GM21723 (cell line): ENCODE measurements around the gene CCDC178.
A peak's percentile ranks its signal among the peaks of the same experiment; 100 is the strongest.
"Not testable (repeated sequence)": the region's sequence is repeated elsewhere in the genome, so short reads cannot be mapped to it uniquely, and the experiment has no call there.

Experiments used
- ATAC-seq: cut with Tn5 transposase; IDR thresholded peaks from one replicate; pipeline ENCODE4 v1.9.1; 2021; ENCODE audit warnings: mild to moderate bottlenecking, moderate library complexity; ENCODE audit not compliant: unreplicated experiment

Gene CCDC178

DNA sequence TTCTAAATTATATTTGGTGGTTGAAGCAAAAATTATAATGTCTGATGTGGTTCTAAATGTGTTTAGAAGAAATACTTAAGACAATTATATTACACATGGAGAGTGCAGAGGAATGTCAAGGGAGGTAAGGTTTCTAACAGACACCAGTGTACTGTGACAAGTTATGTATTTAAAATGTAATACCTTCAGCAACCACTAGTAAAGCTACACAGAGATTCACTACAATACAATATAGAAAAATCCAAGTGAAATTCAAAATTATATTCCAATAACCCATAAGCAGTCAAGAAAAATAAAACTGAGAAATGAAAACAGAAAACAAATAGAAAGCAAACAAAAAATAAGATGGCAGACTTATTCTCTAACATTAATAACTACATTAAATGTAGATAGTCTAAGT is 418.2 kb downstream of the CCDC178 start:
- no peak for ATAC-seq

DNA sequence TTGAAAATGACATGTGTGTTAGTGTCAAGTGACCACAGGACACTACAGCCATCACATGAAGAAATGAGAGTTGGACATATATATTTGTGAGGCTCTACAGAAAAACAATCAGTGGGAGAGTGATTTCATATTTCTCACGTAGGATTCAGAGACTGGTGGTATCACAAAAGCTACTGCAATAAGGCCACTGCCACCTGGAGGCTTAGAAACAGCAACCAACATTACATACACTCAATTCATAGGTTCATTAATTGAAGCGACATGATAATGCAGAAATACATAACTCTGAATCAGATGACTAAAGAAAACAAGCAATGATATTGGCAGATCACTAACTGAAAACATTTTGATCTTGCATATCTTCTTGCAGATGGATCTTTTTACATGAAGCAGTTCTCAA is 419.6 kb downstream of the CCDC178 start:
- ATAC-seq, result no peak

DNA sequence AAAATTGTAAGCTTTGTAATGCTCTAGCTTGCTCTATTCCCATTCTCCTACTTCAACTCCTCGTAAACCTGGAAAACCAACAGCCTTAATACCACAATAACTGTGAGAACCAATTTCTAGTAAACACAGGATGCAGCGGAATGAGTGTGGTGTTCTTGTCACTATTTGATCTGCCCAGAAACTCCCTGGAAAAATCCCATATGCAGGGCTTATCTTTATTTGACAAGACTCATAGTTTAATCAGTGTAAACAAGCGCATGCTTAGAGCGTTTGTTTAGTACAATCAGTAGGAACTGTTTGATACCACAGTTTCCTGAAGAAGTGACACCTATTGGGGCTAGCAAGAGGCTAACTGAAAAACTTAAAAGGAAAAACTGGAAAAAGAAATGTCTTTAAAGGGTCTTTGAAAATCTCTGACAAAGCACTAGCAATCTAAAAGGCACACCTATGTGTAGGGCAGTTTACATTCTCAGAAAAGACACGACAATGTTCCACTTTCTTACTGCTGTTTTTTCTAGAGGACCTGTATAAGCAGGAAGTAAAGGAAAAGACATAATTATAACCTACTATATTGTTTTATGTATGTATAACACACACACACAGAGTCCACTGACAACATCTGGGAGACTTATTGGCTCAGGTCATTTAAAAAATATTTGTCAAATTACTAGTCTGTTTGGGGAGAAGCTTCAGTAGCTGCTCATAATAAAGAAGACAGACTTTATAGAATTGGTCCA is 426.3 kb downstream of the CCDC178 start:
- ATAC-seq, result no peak

DNA sequence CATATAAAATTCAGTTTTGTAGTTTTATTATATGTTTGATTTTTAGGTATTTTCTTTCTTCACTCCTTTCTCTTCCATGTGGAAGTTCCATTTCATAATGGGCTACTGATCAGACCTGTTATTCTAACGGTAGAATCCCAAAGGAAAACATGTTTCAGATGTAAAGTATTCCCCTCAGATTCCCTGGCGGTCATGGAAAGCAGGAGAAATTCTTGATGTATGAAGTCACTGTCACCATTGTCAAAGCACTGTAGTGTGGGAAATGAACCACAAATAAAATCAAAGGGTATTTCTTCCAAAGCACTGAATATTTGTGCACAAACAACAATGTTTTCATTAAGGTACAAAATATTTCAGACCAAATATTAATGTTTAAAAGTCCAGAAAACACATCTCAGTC is 430.4 kb downstream of the CCDC178 start:
- ATAC-seq, result no peak

DNA sequence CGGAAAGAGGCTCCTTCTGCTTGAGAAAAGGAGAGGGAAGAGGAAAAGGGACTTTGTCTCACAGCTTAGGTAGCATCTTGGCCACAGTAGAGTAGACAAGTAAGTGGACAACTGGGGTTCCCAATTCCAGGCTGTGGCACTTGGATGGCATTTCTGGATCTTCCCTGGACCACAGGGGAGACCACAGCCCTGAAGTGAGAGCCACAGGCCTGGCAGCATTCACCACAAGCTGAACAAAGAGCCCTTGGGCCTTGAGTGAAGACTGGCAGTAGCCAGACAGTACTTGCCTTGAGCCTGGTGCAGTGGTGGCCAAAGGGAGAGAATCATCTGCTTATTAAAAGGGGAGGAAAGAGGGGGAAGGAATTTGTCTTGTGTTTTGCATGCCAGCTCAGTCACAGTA is 441.6 kb downstream of the CCDC178 start:
- no peak for ATAC-seq

DNA sequence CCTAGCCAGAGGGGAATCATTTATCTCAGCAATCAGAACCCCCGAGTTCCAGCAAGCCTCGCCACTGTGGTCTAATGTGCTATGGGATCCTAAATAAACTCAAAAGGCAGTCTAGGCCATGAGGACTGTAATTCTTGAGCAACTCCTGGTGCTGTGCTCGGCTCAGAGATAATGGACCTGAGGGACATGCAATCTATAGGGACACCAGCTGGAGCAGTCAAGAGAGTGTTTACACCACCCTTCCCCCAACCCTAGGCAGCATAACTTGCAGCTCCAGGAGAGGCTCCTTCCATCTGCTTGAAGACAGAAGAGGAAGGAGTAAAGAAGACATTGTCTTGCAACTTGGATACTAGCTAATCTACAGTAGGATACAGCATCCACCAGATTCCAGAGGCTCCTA is 442.2 kb downstream of the CCDC178 start:
- no peak for ATAC-seq

DNA sequence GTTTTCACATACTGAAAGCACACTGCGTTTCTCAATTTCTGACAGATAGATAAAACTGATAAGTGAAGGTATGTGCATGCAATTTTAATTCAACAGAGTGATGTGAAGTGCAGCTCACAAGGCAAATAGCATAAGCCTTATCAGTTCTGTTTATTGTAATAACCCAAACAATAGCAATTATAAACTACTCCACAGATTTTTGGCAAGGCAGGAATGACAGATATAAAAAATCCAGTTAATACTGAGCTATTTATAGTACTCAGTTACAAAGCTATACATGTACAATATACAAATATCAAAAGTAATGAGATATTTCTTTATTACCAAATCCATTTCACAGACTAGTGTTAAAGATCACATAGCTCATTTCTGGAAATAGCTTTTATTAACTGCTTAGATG is 456.8 kb downstream of the CCDC178 start:
- no peak for ATAC-seq

DNA sequence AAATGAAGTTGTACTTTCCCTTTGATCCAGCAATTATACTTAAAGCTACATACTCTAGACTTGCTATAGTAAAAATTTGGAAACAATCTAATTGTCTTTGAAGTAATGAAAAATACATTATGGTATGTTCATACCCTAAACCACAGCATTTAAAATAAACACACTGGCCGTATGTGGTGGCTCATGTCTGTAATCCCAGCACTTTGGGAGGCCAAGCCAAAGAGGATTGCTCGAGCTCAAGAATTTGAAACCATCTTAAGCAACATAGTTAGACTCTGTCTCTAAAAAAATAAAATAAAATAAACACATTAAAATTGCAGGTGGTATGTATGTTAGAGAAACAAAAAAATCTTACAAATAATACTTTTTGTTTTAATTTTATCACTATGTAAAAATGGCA is 459.6 kb downstream of the CCDC178 start:
- ATAC-seq, result no peak

DNA sequence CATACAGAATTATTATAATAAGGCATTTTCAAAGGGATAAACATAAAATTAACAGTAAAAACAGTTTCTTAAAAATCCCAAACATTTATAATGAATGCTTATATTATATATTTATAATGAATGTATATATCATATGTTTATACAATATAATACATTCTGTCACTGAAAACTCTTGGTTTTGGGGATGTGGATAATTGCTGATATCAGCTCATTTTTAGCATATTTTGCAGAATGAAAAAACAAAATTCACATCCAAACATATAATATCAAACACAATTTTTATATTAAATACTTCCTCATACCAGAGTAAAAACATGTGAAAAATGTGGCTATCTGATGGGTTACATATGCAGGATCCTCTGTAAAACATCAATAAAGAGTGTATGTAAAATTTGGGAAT is 465.0 kb downstream of the CCDC178 start:
- ATAC-seq, result no peak

DNA sequence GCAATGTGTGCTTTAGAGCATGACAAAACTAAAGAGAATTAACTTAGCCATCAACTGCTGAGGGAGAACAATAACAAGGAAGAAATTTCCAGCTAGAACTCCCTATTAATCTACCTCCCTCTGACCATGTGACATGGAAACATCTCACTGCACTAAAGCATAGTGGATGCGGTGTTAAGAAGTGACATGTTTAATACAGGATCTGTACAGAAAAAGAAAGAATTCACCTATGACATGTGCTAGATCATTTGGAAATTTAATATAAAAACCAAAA is 465.4 kb downstream of the CCDC178 start:
- ATAC-seq, result no peak

DNA sequence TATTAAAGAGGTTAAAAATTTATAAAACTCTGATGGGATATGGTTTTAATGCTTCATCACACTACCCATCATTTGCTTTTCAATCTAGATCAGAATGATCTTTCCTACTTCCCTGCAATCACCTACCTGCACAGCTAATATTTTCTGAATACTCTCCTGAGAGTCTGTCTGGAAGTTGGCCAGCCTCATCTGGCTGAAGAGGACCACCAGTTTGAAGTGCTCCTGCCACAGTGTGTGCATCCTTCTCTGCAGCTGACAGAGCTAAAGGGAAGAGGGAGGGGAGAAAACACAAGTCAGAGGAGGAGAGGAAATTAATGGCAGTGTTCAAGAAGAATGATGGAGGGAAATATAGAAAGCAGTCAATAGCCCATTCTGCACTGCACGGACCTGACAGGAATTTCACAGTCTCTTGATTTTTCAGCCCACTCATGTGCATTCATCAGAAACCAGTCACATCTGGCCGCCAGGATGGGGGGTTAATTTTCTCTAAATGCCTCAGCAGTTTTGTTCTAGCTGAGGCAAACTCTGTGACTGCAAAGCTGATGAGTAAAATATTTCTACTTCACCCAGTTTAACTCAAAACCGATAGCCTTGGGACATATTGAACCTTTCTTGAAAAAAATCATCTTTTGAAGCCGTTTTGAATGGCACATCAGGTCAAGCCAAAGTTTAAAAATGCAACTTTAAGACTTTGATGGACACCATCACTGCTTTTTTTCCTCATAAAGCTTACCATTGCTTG is 465.9 kb downstream of the CCDC178 start:
- peak; percentile 75 for ATAC-seq

DNA sequence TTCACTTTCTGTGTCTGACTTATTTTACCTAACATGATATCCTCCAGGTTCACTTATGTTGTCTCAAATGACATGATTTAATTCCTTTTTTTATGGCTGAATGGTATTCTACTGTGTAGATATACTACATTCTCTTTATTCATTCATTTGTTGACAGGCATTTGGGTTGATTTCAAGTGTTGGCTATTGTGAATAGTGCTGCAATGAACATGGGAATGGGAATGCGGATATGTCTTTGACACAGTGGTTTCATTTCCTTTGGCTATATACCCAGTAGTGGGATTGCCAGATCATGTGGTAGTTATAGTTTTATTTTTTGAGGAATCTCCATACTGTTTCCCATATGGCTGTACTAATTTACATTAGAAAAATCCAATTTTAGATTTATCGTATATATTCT is 472.3 kb downstream of the CCDC178 start:
- ATAC-seq, result no peak

DNA sequence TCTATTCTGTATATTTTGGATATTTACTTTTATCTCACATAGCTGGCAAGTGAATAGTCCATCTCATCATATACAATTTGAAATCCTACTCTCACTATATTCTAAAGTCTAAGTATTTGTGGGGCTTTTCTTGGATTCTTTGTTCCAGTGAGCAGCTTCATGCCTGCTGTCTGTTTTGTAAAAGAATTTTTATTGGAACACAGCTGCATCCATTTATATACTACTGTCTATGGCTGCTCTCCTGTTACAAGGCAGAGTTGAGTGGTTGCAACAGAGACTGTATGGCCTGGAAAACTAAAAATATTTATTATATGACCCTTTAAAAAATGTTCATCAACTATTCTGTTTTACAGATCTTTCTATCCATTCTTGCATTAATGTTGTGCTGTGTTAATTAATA is 474.4 kb downstream of the CCDC178 start:
- ATAC-seq, result no peak

DNA sequence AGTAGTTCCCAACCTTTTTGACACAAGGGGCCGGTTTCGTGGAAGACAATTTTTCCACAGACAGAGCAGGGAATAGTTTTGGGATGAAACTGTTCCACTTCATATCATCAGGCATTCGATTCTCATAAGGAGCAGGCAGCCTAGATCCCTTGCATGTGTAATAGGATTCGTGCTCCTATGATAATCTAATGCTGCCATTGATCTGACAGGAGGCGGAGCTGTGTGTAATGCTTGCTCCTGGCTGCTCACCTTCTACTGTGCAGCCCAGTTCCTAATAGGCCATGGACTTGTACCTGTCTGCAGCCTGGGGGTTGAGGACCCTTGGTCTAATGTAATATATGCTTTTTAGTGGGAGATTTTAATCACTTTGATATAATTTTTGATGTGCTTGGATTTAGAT is 479.0 kb downstream of the CCDC178 start:
- no peak for ATAC-seq

DNA sequence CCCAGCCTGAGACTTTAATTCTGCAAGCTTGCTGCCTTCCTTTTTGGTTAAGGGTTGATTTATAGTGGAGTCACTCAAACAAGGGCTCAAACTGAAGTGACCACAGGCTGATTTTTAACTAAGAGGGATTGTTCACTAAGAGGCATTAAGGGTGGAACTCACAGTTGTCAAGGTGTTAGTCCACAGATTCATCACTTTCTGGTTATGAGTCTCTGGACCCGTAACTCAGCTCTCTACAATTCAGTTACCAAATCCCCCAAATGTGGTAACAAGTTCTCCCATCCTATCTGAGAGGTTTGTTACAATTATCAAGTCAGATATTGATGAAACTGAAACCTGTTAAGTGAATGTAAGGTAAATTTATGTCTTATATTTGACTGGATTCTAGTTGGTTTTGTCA is 481.8 kb downstream of the CCDC178 start:
- ATAC-seq, result no peak

DNA sequence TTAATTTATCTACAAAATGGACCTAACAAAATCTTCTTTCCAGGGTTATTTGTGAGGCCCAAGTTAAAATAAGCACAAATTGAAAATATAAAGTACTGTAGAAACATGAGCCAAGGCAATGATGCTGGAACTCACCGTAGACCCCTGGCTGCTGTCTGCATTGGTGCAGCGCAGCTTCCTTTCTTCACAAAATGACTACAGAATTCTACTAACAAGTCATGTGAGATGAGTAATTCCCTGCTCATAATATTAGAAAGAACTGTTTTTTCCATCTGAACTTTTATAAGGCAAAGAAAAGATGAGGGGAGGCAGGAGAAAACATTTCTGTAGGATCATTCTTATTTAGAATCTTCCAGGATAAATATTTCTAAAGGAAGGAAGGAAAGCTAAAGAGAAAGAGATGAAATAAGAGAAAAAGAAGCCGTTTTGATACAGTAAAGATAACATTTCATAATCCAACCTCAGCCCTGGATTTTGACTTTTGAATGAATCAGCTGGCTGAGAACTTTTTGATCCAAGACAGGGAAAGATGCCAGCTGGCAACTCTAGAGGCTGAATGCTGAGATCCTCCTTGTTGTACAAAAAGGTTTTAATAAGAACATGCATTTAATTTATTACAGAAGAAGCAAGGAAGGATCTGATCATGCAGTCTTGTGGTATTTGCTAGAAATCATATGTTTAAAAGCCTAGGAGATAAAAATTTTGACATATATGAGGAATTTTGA is 483.8 kb downstream of the CCDC178 start:
- no peak for ATAC-seq

DNA sequence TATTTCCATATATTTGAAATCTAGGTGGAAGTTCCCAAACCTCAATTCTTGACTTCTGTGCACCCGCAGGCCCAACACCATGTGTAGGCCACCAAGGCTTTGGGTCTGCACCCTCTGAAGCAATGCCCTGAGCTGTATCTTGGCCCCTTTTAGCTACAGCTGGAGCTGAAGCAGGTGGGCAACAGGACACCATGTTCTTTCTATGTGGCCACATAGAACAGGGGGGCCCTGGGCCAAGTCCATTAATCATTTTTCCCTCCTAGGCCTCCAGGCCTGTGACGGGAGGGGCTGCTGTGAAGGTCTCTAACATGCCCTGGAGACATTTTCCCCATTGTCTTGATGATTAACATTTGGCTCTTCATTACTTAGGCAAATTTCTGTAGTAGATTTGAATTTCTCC is 488.2 kb downstream of the CCDC178 start:
- ATAC-seq, result not testable (repeated sequence)

DNA sequence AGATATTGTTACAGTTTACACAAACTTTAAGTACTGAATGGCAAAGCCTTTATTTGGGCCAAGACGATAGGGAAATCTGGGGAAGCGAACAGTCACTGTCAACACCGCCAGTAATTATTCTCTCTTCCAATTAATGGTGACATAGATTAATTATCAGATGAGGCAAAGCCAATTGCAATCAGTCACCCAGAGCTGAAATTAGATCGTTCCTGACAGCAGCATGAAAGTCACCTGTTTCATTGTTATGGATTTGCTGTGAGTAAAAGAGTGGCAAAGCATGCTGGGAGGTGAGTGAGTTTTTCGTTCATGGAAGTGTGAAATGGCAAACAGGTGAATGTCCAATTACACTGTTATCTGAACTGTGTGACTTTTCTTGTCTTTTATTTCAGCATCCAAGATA is 502.9 kb downstream of the CCDC178 start:
- ATAC-seq, result no peak

DNA sequence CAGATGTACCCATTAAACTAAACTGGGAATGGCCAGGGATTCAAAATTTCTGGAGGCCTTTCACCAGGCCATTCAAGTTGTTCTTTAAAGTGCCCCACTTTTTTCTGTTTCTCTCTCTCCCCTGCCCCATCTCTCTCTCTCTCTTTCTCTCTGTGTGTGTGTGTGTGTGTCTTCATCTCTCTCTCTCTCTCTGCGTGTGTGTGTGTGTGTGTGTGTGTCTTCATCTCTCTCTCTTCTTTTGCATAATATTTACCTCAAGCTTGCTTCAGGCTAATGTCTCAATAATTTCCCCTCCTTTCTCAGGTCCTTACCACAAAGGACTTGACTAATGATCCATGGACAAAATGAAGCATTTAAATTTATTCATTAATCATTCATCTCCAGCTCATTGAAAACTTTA is 503.5 kb downstream of the CCDC178 start:
- no peak for ATAC-seq

DNA sequence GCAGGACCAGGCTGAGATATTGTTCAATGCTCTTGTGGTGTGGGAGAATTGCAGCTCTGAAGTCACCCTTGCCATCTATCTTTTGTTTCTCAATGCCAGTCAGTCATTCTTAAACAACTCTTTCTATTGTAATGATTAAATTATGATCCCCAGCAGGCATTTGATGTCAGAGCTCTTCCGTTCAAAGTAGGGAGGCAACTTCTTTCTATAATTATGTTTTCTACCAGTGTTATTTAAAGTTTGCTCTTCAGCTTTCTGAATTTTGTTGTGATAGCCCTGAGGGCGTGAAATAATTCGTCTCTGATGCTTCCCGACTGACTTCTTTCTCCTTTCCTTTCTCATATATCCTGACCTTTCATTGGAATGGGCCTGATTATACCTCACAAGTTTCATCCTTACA is 506.3 kb downstream of the CCDC178 start:
- ATAC-seq, result no peak

DNA sequence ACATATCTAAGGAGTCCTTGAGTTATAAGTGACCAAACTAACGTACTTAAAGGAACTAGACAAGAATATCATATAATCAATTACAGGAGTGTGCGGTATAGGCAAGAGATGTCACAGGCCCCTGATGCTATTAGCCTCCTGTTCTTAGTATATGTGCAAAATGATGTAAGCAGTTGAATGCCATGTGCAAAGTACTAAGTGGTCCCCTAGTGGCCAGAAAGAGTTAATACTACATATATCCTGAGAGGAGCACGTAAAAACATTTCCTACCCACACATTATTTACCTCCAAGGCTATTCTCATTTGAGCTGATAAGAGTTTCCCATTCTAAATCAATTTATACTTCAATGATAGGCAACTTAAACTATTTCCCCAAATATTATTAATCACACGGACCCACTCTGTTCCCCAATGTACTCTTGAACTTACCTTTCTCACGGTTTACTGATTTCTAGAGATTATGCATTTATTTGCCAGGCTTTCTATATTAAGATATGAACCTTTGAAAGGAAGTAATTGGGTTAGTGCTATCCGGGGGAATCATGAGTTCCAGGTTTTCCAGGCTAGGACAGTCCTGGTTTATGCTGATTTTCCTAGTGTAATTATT is 509.7 kb downstream of the CCDC178 start:
- ATAC-seq, result peak; percentile 100

DNA sequence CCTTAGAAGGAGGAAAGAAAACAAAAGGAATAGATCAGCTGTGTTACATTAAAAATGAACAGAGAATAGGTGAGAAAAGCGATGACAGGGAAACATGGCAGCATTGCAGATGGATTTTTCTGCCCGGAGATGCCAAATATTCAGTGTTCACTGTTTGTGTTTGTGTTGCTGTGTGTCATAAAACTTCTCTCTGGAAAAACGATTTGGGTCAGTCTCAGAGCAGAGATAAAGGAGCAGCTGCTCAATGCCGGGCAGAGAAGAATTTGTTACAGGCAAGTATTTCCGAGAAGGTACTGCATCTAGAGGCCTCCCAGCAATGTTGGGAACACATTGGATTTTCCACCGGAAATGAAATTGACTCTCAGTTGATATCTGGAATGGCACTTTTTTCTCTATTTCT is 511.3 kb downstream of the CCDC178 start:
- ATAC-seq, result no peak
